ENCODE measurements around the gene ITLN2. TPM values are rescaled to one million over a fixed set of nuclear protein-coding genes. Genes with fewer than 3 reads are reported as not detected.

The ITLN2 gene
- total and polyA plus RNA-seq, 2 experiments from 2014 or later = 8.0 to 12.8 TPM

DNA sequence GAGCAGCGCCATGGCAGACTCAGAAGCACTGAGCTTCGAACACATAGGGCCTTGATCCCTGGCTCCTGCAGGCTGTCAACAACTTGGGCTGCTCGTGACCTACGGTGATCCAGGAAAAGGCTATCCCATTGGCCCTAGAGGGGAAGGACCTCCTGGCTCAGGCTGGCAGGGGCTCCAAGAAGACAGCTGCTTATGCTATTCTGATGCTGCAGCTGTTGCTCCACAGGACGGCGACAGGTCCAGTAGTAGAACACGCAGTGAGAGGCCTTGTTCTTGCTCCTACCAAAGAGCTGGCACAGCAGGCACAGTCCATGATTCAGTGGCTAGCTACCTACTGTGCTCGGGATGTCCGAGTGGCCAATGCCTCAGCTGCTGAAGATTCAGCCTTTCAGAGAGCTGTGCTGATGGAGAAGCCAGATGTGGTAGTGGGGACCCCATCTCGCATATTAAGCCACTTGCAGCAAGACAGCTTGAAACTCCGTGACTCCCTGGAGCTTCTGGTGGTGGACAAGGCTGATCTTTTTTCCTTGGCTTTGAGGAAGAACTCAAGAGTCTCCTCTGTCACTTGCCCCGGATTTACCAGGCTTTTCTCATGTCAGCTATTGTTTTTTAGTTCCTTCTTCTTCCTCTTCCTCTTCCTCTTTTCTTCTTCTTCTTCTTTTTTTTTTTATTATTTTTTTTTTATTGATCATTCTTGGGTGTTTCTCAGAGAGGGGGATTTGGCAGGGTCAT is 18.9 kb downstream of the ITLN2 start:
- no peaks in the 10 kb centered on the region for H3K36me3 ChIP-seq (ENCODE audit: insufficient read depth)
- no peaks in the 10 kb centered on the region for H4K20me1 ChIP-seq (replicated peaks; ENCODE audit: insufficient read depth)
- Mint-ChIP-seq H3K9me3 (peaks cover 31% of the 10 kb centered on the region), H3K36me3 (ENCODE audit: low read depth) (peaks cover 3% of the 10 kb centered on the region; the same call in 2 of the 3 replicates), H3K27me3 (ENCODE audit: insufficient read depth, low read depth, poor library complexity) (peaks cover 5% of the 10 kb centered on the region), H3K27ac (no peak overlapping the region), H3K4me1 (no peaks in the 10 kb centered on the region), H3K4me3 (no peak overlapping the region)
- H3K27ac ChIP-seq (ENCODE audit: low read depth) = no peak overlapping the region
- no peak overlapping the region for H3K4me3 ChIP-seq
- TF ChIP-seq EZH2 (IDR thresholded peaks at IDR 0.05; ENCODE audit: low read depth, unreplicated experiment) (no peak), ZNF331 (CRISPR knock-in tag; IDR thresholded peaks at IDR 0.05; ENCODE audit: low read depth) (no peak), NANOG (IDR thresholded peaks at IDR 0.05; ENCODE audit: borderline replicate concordance) (no peak), STAT1 (IDR thresholded peaks at IDR 0.05; ENCODE audit: unreplicated experiment) (no peak), EZH2phosphoT487 (IDR thresholded peaks at IDR 0.05; ENCODE audit: unreplicated experiment) (no peak), CREB1 (CRISPR knock-in tag; IDR thresholded peaks at IDR 0.05; ENCODE audit: low read depth) (no peak), ZNF114 (CRISPR knock-in tag; IDR thresholded peaks at IDR 0.05) (no peak), JUNB (IDR thresholded peaks at IDR 0.05; ENCODE audit: unreplicated experiment) (no peak), POLR2AphosphoS5 (IDR thresholded peaks at IDR 0.05; ENCODE audit: low read depth) (no peak)
- TF ChIP-seq, protein P1, sequence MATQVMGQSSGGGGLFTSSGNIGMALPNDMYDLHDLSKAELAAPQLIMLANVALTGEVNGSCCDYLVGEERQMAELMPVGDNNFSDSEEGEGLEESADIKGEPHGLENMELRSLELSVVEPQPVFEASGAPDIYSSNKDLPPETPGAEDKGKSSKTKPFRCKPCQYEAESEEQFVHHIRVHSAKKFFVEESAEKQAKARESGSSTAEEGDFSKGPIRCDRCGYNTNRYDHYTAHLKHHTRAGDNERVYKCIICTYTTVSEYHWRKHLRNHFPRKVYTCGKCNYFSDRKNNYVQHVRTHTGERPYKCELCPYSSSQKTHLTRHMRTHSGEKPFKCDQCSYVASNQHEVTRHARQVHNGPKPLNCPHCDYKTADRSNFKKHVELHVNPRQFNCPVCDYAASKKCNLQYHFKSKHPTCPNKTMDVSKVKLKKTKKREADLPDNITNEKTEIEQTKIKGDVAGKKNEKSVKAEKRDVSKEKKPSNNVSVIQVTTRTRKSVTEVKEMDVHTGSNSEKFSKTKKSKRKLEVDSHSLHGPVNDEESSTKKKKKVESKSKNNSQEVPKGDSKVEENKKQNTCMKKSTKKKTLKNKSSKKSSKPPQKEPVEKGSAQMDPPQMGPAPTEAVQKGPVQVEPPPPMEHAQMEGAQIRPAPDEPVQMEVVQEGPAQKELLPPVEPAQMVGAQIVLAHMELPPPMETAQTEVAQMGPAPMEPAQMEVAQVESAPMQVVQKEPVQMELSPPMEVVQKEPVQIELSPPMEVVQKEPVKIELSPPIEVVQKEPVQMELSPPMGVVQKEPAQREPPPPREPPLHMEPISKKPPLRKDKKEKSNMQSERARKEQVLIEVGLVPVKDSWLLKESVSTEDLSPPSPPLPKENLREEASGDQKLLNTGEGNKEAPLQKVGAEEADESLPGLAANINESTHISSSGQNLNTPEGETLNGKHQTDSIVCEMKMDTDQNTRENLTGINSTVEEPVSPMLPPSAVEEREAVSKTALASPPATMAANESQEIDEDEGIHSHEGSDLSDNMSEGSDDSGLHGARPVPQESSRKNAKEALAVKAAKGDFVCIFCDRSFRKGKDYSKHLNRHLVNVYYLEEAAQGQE (IDR thresholded peaks at IDR 0.05; ENCODE audit: unreplicated experiment) = no peak
- TF ChIP-seq, protein P2, sequence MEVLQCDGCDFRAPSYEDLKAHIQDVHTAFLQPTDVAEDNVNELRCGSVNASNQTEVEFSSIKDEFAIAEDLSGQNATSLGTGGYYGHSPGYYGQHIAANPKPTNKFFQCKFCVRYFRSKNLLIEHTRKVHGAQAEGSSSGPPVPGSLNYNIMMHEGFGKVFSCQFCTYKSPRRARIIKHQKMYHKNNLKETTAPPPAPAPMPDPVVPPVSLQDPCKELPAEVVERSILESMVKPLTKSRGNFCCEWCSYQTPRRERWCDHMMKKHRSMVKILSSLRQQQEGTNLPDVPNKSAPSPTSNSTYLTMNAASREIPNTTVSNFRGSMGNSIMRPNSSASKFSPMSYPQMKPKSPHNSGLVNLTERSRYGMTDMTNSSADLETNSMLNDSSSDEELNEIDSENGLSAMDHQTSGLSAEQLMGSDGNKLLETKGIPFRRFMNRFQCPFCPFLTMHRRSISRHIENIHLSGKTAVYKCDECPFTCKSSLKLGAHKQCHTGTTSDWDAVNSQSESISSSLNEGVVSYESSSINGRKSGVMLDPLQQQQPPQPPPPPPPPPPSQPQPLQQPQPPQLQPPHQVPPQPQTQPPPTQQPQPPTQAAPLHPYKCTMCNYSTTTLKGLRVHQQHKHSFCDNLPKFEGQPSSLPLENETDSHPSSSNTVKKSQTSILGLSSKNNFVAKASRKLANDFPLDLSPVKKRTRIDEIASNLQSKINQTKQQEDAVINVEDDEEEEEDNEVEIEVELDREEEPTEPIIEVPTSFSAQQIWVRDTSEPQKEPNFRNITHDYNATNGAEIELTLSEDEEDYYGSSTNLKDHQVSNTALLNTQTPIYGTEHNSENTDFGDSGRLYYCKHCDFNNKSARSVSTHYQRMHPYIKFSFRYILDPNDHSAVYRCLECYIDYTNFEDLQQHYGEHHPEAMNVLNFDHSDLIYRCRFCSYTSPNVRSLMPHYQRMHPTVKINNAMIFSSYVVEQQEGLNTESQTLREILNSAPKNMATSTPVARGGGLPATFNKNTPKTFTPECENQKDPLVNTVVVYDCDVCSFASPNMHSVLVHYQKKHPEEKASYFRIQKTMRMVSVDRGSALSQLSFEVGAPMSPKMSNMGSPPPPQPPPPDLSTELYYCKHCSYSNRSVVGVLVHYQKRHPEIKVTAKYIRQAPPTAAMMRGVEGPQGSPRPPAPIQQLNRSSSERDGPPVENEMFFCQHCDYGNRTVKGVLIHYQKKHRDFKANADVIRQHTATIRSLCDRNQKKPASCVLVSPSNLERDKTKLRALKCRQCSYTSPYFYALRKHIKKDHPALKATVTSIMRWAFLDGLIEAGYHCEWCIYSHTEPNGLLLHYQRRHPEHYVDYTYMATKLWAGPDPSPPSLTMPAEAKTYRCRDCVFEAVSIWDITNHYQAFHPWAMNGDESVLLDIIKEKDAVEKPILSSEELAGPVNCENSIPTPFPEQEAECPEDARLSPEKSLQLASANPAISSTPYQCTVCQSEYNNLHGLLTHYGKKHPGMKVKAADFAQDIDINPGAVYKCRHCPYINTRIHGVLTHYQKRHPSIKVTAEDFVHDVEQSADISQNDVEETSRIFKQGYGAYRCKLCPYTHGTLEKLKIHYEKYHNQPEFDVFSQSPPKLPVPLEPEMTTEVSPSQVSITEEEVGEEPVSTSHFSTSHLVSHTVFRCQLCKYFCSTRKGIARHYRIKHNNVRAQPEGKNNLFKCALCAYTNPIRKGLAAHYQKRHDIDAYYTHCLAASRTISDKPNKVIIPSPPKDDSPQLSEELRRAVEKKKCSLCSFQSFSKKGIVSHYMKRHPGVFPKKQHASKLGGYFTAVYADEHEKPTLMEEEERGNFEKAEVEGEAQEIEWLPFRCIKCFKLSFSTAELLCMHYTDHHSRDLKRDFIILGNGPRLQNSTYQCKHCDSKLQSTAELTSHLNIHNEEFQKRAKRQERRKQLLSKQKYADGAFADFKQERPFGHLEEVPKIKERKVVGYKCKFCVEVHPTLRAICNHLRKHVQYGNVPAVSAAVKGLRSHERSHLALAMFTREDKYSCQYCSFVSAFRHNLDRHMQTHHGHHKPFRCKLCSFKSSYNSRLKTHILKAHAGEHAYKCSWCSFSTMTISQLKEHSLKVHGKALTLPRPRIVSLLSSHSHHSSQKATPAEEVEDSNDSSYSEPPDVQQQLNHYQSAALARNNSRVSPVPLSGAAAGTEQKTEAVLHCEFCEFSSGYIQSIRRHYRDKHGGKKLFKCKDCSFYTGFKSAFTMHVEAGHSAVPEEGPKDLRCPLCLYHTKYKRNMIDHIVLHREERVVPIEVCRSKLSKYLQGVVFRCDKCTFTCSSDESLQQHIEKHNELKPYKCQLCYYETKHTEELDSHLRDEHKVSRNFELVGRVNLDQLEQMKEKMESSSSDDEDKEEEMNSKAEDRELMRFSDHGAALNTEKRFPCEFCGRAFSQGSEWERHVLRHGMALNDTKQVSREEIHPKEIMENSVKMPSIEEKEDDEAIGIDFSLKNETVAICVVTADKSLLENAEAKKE (CRISPR knock-in tag; IDR thresholded peaks at IDR 0.05) = no peak
- TF ChIP-seq, protein P3, sequence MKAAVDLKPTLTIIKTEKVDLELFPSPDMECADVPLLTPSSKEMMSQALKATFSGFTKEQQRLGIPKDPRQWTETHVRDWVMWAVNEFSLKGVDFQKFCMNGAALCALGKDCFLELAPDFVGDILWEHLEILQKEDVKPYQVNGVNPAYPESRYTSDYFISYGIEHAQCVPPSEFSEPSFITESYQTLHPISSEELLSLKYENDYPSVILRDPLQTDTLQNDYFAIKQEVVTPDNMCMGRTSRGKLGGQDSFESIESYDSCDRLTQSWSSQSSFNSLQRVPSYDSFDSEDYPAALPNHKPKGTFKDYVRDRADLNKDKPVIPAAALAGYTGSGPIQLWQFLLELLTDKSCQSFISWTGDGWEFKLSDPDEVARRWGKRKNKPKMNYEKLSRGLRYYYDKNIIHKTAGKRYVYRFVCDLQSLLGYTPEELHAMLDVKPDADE (IDR thresholded peaks at IDR 0.05) = no peak
- TF ChIP-seq, protein P4, sequence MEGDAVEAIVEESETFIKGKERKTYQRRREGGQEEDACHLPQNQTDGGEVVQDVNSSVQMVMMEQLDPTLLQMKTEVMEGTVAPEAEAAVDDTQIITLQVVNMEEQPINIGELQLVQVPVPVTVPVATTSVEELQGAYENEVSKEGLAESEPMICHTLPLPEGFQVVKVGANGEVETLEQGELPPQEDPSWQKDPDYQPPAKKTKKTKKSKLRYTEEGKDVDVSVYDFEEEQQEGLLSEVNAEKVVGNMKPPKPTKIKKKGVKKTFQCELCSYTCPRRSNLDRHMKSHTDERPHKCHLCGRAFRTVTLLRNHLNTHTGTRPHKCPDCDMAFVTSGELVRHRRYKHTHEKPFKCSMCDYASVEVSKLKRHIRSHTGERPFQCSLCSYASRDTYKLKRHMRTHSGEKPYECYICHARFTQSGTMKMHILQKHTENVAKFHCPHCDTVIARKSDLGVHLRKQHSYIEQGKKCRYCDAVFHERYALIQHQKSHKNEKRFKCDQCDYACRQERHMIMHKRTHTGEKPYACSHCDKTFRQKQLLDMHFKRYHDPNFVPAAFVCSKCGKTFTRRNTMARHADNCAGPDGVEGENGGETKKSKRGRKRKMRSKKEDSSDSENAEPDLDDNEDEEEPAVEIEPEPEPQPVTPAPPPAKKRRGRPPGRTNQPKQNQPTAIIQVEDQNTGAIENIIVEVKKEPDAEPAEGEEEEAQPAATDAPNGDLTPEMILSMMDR (conservative IDR thresholded peaks at IDR 0.05; ENCODE audit: low read depth in 2 of 2) = no peak
- DNase-seq (ENCODE audit: low spot score) (no peak), ATAC-seq (no peak)
- no peak overlapping the region for H2AFZ ChIP-seq
- H3K9me2 ChIP-seq (ENCODE audit: insufficient read depth) = no peaks in the 10 kb centered on the region
- no peaks in the 10 kb centered on the region for H3K27me3 ChIP-seq (ENCODE audit: insufficient read depth)
- no peak overlapping the region for H3K4me2 ChIP-seq
- no peaks in the 10 kb centered on the region for H3F3A ChIP-seq (replicated peaks; ENCODE audit: low read depth)
- no peaks in the 10 kb centered on the region for H3K4me1 ChIP-seq (ENCODE audit: insufficient read depth)
- no peaks in the 10 kb centered on the region for H3K79me2 ChIP-seq (replicated peaks; ENCODE audit: insufficient read depth)
